GM10266 (cell line): ENCODE measurements around the gene JARID2.

ENCODE experiments used
- DNase-seq: peaks from one replicate; pipeline ENCODE4 v3.0.0; 2012; ENCODE audit errors: extremely low spot score
- TF ChIP-seq, protein P1 (sequence below): IDR thresholded peaks from 2 replicates; pipeline ENCODE4 v1.5.1; 2012; ENCODE audit warnings: mild to moderate bottlenecking, low read depth; ENCODE audit not compliant: control insufficient read depth, insufficient read depth; ENCODE audit errors: missing control alignments

Gene JARID2

GRCh38 chr6:15441215-15441868 is 195.5 kb downstream of the JARID2 start:
- DNase-seq: peak; percentile 36
- TF ChIP-seq, protein P1, sequence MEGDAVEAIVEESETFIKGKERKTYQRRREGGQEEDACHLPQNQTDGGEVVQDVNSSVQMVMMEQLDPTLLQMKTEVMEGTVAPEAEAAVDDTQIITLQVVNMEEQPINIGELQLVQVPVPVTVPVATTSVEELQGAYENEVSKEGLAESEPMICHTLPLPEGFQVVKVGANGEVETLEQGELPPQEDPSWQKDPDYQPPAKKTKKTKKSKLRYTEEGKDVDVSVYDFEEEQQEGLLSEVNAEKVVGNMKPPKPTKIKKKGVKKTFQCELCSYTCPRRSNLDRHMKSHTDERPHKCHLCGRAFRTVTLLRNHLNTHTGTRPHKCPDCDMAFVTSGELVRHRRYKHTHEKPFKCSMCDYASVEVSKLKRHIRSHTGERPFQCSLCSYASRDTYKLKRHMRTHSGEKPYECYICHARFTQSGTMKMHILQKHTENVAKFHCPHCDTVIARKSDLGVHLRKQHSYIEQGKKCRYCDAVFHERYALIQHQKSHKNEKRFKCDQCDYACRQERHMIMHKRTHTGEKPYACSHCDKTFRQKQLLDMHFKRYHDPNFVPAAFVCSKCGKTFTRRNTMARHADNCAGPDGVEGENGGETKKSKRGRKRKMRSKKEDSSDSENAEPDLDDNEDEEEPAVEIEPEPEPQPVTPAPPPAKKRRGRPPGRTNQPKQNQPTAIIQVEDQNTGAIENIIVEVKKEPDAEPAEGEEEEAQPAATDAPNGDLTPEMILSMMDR: peak; percentile 79

GRCh38 chr6:15441981-15442380 is 196.1 kb downstream of the JARID2 start:
- no peak for DNase-seq
- TF ChIP-seq, protein P1: no peak

DNA sequence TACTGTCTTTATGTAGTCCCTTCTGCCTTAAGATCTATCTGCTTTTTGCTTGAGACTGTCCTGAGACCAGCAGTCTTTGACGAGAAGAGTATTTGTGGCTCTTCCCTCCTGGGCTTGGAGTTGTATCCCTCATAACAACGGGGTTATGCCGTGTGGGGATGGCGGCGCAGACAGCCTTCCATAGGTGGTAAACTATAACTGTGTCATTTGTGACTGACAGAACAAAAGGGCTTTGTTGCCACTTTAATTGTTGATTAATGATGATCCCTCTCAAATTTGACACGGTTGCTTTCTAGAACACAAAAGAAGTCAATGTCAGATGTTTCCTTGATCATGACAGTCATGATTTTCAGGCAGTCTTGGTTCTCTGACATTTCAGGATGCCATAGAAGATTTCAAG is 196.6 kb downstream of the JARID2 start:
- TF ChIP-seq, protein P1: no peak
- DNase-seq: no peak

GRCh38 chr6:15443119-15443830 is 197.4 kb downstream of the JARID2 start:
- TF ChIP-seq, protein P1: no peak
- no peak for DNase-seq

GRCh38 chr6:15444081-15444731 is 198.3 kb downstream of the JARID2 start:
- TF ChIP-seq, protein P1: no peak
- DNase-seq: no peak

GRCh38 chr6:15444881-15445280 is 199.0 kb downstream of the JARID2 start:
- DNase-seq: no peak

More at GRCh38 chr6:15444881-15445280, 199.0 kb downstream of the JARID2 start:
- TF ChIP-seq, protein P1: peak; percentile 20
